ENCODE data around the gene STT3A.

- no peak for TF ChIP-seq CTCF (conservative IDR thresholded peaks at IDR 0.05 in 1 of 2, IDR thresholded peaks at IDR 0.05 in 1 of 2; ENCODE audit: low read depth in 1 of 2, low read length in 2 of 2)
- no peak for TF ChIP-seq EZH2 (IDR thresholded peaks at IDR 0.05; ENCODE audit: low read length, missing control alignments)
These were observed 4.1 kb upstream of the STT3A start for GRCh38 chr11:125588505-125588904.
